SU-DHL-6 (cell line): Measurements from ENCODE around the gene SFTPB.
A peak's percentile ranks its signal among the peaks of the same experiment; 100 is the strongest.

Experiments used
- H2AFZ ChIP-seq: fragments of 200-600 bp; sonication (generic); 2 replicates; pipeline ENCODE4 v1.6.1; 2014; ENCODE audit warnings: low read depth, mild to moderate bottlenecking, moderate library complexity, mixed read lengths, antibody characterized with exemption, low read length; ENCODE audit not compliant: severe bottlenecking
- H3F3A ChIP-seq: fragments of 200-600 bp; shearing (Covaris generic); 2 replicates; pipeline ENCODE4 v1.6.0; 2016; ENCODE audit warnings: antibody characterized with exemption, mild to moderate bottlenecking; ENCODE audit not compliant: insufficient read depth
- H3K27ac ChIP-seq: fragments of 200-600 bp; sonication (generic); 2 replicates; pipeline ENCODE4 v1.5.1; 2016; ENCODE audit warnings: low read depth, mild to moderate bottlenecking, low read length, moderate library complexity, mixed read lengths
- H3K27me3 ChIP-seq: fragments of 200-600 bp; sonication (generic), shearing (Covaris generic); 2 replicates; pipeline ENCODE4 v1.6.0; 2014; ENCODE audit warnings: mild to moderate bottlenecking, low read length
- H3K36me3 ChIP-seq: fragments of 200-600 bp; sonication (generic); 2 replicates; pipeline ENCODE4 v1.6.1; 2014; ENCODE audit warnings: mild to moderate bottlenecking, low read length, mixed read lengths
- H3K4me2 ChIP-seq: fragments of 300-600, 200-600 bp; shearing (Covaris generic), sonication (generic); 2 replicates; pipeline ENCODE4 v1.6.0; 2014; ENCODE audit warnings: low read length, low read depth, mild to moderate bottlenecking; ENCODE audit not compliant: poor library complexity, severe bottlenecking
- H3K4me3 ChIP-seq: fragments of 200-600 bp; sonication (generic); 2 replicates; pipeline ENCODE4 v1.5.1; 2014; ENCODE audit warnings: antibody characterized with exemption, low read length, mild to moderate bottlenecking, mixed read lengths; ENCODE audit not compliant: insufficient read depth, poor library complexity, severe bottlenecking
- H3K79me2 ChIP-seq: fragments of 200-600 bp; sonication (generic); 2 replicates; pipeline ENCODE4 v1.6.1; 2014; ENCODE audit warnings: mild to moderate bottlenecking, low read length, moderate library complexity; ENCODE audit not compliant: insufficient read depth
- H3K9ac ChIP-seq: fragments of 200-600 bp; sonication (generic); 2 replicates; pipeline ENCODE4 v1.7.0; 2014; ENCODE audit warnings: mild to moderate bottlenecking, low read length
- H3K9me2 ChIP-seq: fragments of 200-600 bp; sonication (generic); replicated peaks from 2 replicates; pipeline ENCODE4 v1.6.1; 2014; ENCODE audit warnings: low read length; ENCODE audit not compliant: insufficient read depth
- H3K9me3 ChIP-seq: fragments of 200-600 bp; sonication (generic); 2 replicates; pipeline ENCODE4 v1.6.1; 2014; ENCODE audit warnings: low read length, mixed read lengths; ENCODE audit not compliant: insufficient read depth
- H4K20me1 ChIP-seq: fragments of 200-600 bp; sonication (generic); 2 replicates; pipeline ENCODE4 v1.6.1; 2014; ENCODE audit warnings: low read depth, mild to moderate bottlenecking, antibody characterized with exemption, low read length, moderate library complexity, mixed read lengths
- CTCF ChIP-seq: fragments of 200-600 bp; sonication (generic); IDR thresholded peaks from one replicate; pipeline ENCODE4 v1.5.1; 2017; ENCODE audit warnings: antibody characterized with exemption, mild to moderate bottlenecking, low read length, moderate library complexity; ENCODE audit not compliant: insufficient read depth, poor library complexity, severe bottlenecking
- EZH2phosphoT487 ChIP-seq: fragments of 200-600 bp; sonication (generic), shearing (Covaris generic); conservative IDR thresholded peaks from 2 replicates; pipeline ENCODE4 v1.6.1; 2018; ENCODE audit warnings: mild to moderate bottlenecking, antibody characterized with exemption, low read length, moderate library complexity, mixed read lengths

The SFTPB gene

GRCh38 chr2:85611217-85611704 lies 56.7 kb downstream of the SFTPB start:
- H3K9me3 ChIP-seq, result no peaks in the 10 kb centered on the region
- H3F3A ChIP-seq, result peaks cover 11% of the 10 kb centered on the region; the same call in 1 of the 2 replicates
- H3K79me2 ChIP-seq, result peaks cover 13% of the 10 kb centered on the region
- no peaks in the 10 kb centered on the region for H3K27me3 ChIP-seq
- no peaks in the 10 kb centered on the region for H3K36me3 ChIP-seq
- no peaks in the 10 kb centered on the region for H3K9me2 ChIP-seq
- H3K9ac ChIP-seq, result peak overlapping the region; percentile 77
- peak overlapping the region; percentile 34 for H3K27ac ChIP-seq
- H3K4me3 ChIP-seq, result peak overlapping the region; percentile 73
- no peaks in the 10 kb centered on the region for H4K20me1 ChIP-seq
- peak overlapping the region; percentile 84 for H3K4me2 ChIP-seq
- TF ChIP-seq CTCF (no peak), EZH2phosphoT487 (no peak)
- peak overlapping the region; percentile 42 for H2AFZ ChIP-seq
